Measurements from ENCODE around the gene SCARF2. TPM values are rescaled to one million over a fixed set of nuclear protein-coding genes. Genes with fewer than 3 reads are reported as not detected.

SCARF2 gene
- total RNA-seq, 6 donors from 2014 or later: 10.1 to 36.7 (median 16.1) TPM

DNA sequence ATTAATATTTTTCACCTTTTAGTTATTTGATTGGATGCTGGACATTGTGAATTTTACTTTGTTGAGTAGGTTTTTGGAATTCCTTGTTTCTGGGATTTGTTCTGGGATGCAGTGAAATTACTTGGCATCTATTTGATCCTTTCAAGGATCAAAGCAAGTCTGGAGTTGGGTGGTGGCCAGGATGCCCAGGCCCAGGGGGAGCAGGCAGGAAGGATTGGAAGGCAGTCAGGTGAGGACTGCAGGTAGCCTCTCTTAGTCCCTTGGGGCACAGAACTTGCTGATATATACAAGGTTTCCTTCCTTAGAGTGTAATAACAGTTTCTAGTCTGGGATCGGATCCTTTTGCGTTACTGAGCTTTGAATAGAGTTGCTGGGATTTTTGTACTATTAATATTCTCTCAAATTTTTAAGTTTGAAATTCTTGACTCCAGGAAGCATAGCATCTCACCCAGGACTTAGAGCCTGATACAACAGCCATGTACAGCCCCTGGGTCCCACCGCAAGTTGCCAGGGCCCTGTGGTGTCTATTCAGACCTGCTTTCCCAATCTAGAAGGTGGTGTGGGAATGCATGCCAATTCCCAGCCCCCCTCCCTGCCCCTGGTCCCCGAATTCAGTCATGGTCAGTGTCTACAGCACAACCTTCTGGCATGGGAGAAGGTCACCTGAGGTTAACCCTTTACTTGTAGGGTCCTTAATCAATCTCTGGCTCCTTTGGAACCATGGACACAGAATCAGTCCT, 37.6 kb downstream of the SCARF2 start:
- H3K9me3 ChIP-seq: no peaks in the 10 kb centered on the region
- no peak for DNase-seq
- TF ChIP-seq POLR2AphosphoS5 (IDR thresholded peaks at IDR 0.05) (no peak), POLR2A (IDR thresholded peaks at IDR 0.05) (no peak), EP300 (IDR thresholded peaks at IDR 0.05) (no peak)
- TF ChIP-seq, protein P1, sequence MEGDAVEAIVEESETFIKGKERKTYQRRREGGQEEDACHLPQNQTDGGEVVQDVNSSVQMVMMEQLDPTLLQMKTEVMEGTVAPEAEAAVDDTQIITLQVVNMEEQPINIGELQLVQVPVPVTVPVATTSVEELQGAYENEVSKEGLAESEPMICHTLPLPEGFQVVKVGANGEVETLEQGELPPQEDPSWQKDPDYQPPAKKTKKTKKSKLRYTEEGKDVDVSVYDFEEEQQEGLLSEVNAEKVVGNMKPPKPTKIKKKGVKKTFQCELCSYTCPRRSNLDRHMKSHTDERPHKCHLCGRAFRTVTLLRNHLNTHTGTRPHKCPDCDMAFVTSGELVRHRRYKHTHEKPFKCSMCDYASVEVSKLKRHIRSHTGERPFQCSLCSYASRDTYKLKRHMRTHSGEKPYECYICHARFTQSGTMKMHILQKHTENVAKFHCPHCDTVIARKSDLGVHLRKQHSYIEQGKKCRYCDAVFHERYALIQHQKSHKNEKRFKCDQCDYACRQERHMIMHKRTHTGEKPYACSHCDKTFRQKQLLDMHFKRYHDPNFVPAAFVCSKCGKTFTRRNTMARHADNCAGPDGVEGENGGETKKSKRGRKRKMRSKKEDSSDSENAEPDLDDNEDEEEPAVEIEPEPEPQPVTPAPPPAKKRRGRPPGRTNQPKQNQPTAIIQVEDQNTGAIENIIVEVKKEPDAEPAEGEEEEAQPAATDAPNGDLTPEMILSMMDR (IDR thresholded peaks at IDR 0.05): no peak
- no peak overlapping the region for H3K4me3 ChIP-seq
- whole genome bisulfite sequencing, 2 donors: 81 to 97% methylated on average over 3 to 4 of the region's 4 CpGs
- no peaks in the 10 kb centered on the region for H3K27me3 ChIP-seq
- ATAC-seq (ENCODE audit: low FRiP score in 2 of 2): no peak
- peaks cover 0 to 21% (median 4%) of the 10 kb centered on the region in 4 donors for H3K36me3 ChIP-seq
- H3K27ac ChIP-seq: peak overlapping the region in 1 of 4 donors; percentile 26
- H3K4me1 ChIP-seq: peaks cover 7 to 19% (median 15%) of the 10 kb centered on the region in 4 donors

DNA sequence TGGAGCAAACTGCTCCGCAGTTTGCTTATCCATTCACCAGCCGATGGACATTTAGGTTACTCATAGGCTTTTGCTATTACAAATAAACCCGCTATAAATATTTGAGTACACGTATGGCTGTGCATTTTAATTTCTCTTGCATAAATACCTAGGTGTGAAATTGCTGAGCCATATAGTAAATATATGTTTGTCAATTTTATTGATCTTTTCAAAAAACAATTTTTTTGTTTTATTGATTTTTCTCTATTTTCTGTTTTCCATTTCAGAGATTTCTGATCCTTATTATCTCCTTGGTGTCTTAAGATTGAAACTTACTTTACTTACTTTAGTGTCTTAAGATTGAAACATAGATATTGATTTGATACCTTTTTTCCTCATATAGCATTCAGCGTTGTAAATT, 39.2 kb downstream of the SCARF2 start:
- Histone ChIP-seq H3K9me3 (no peaks in the 10 kb centered on the region), H3K36me3 (peaks cover 0 to 9% (median 2%) of the 10 kb centered on the region in 4 donors), H3K27ac (no peak overlapping the region), H3K27me3 (no peaks in the 10 kb centered on the region), H3K4me1 (peaks cover 15 to 29% (median 24%) of the 10 kb centered on the region in 4 donors), H3K4me3 (no peak overlapping the region)
- ATAC-seq (ENCODE audit: low FRiP score in 2 of 2) (no peak), DNase-seq (no peak)
- WGBS, 2 donors: 98 to 100% methylated on average over 5 of the region's 5 CpGs
- TF ChIP-seq, protein P1 (IDR thresholded peaks at IDR 0.05): no peak
- TF ChIP-seq EP300 (IDR thresholded peaks at IDR 0.05): no peak
- TF ChIP-seq POLR2A (IDR thresholded peaks at IDR 0.05): no peak
- TF ChIP-seq POLR2AphosphoS5 (IDR thresholded peaks at IDR 0.05): no peak

DNA sequence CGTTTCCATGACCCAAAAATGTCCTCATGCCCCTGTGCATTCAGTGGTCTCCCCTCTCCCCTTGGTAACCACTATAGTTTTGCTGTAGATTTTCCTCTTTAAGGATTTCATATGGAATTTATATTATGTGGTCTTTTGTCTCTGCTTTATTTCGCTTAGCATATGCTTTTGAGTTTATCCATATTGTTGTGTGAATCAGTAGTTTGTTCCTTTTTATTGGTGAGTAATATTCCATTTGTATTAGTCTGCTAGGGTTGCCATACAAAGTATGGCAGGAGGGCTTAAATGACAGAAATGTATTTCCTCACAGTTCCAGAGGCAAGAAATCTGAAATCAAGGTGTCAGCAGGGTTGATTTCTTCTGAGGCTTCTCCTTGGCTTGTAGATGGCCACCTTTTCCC, 40.1 kb downstream of the SCARF2 start:
- 92 to 95% methylated on average over 2 of the region's 2 CpGs for WGBS, 2 donors
- H3K27ac ChIP-seq: no peak overlapping the region
- no peaks in the 10 kb centered on the region for H3K27me3 ChIP-seq
- no peaks in the 10 kb centered on the region for H3K9me3 ChIP-seq
- peaks cover 17 to 32% (median 27%) of the 10 kb centered on the region in 4 donors for H3K4me1 ChIP-seq
- DNase-seq: no peak
- TF ChIP-seq POLR2AphosphoS5 (IDR thresholded peaks at IDR 0.05): no peak
- TF ChIP-seq, protein P1 (IDR thresholded peaks at IDR 0.05): no peak
- no peak for TF ChIP-seq POLR2A (IDR thresholded peaks at IDR 0.05)
- no peak for TF ChIP-seq EP300 (IDR thresholded peaks at IDR 0.05)
- no peak overlapping the region for H3K4me3 ChIP-seq
- no peak for ATAC-seq (ENCODE audit: low FRiP score in 2 of 2)
- H3K36me3 ChIP-seq: peaks cover 0 to 9% (median 0%) of the 10 kb centered on the region in 4 donors

DNA sequence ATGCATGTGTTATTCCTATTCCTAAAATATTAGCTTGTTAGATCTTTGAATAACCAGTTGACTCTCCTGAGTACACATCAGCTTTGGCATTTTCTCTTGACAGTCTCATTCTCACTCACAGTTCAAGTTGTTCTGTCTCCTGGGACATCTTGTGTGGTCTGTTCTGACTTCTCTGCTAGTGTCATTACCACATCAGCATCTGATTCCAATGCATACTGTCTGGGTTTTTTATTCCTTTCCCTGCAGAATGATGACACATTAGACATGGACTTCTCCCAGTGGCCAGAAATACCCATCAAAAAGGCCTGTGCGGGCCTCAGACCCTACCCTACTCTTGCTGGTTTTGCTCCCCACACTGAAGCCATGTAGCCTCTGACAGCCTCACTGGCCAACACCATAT, 41.0 kb downstream of the SCARF2 start:
- no peak for DNase-seq
- ATAC-seq (ENCODE audit: low FRiP score in 2 of 2): no peak
- H3K9me3 ChIP-seq: no peaks in the 10 kb centered on the region
- 86 to 87% methylated on average over 1 of the region's 1 CpG for WGBS, 2 donors
- no peak overlapping the region for H3K4me3 ChIP-seq
- H3K27me3 ChIP-seq: no peaks in the 10 kb centered on the region
- peaks cover 0 to 9% (median 0%) of the 10 kb centered on the region in 4 donors for H3K36me3 ChIP-seq
- TF ChIP-seq POLR2A (IDR thresholded peaks at IDR 0.05): no peak
- no peak overlapping the region for H3K27ac ChIP-seq
- peaks cover 17 to 32% (median 27%) of the 10 kb centered on the region in 4 donors for H3K4me1 ChIP-seq

DNA sequence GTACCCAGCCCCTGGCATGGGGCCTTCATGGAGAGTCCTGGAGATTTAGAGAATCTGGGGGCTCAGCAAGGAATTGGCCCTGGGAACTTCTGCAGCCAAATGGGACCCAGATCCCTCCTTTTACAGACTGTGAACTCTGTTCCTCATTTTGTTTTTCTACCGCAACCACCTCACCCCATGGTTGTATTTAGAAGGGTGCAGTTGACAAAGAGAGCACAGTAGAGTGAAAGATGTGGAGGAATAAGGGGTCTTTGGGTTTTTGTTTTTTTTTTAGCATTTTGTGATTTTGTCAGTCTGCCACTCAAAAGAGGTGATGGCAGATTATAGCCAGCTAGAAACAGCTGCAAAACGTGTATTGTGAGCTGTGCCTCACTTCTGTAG, 41.7 kb downstream of the SCARF2 start:
- Histone ChIP-seq H3K4me1 (peaks cover 17 to 32% (median 27%) of the 10 kb centered on the region in 4 donors), H3K4me3 (no peak overlapping the region), H3K9me3 (no peaks in the 10 kb centered on the region), H3K27ac (no peak overlapping the region), H3K27me3 (no peaks in the 10 kb centered on the region), H3K36me3 (peaks cover 0 to 3% (median 0%) of the 10 kb centered on the region in 4 donors)
- WGBS, 2 donors: 46 to 64% methylated on average over 2 of the region's 2 CpGs
- no peak for TF ChIP-seq POLR2A (IDR thresholded peaks at IDR 0.05)
- TF ChIP-seq, protein P1 (IDR thresholded peaks at IDR 0.05): no peak
- no peak for TF ChIP-seq POLR2AphosphoS5 (IDR thresholded peaks at IDR 0.05)
- no peak for TF ChIP-seq EP300 (IDR thresholded peaks at IDR 0.05)
- DNase-seq (no peak), ATAC-seq (ENCODE audit: low FRiP score in 2 of 2) (no peak)
